Heart right ventricle (tissue), 16 donors: Measurements from ENCODE around the gene CRYAB. TPM values are rescaled to one million over a fixed set of nuclear protein-coding genes. Genes with fewer than 3 reads are reported as not detected.
A peak's percentile ranks its signal among the peaks of the same experiment; 100 is the strongest.

Experiments
- ATAC-seq, 8 donors: fragments of 200-7000 bp; cut with Tn5 transposase; one replicate each; pipeline ENCODE4 v1.9.1; 2020; ENCODE audit warnings: mild to moderate bottlenecking in 8 of 8, moderate library complexity in 8 of 8, moderate number of reproducible peaks in 1 of 8
- DNase-seq, 2 donors: peaks; one replicate each; pipeline ENCODE4 v3.0.0-alpha.2; 2020
- H3K27ac ChIP-seq, 10 donors: fragments of 200-600 bp; sonication (generic) in 2 of 10; one replicate each; pipeline versions ENCODE4 v1.5.0 to v1.8.0; 2020 to 2022; ENCODE audit warnings: mild to moderate bottlenecking in 3 of 10
- H3K27me3 ChIP-seq, 7 donors: fragments of 200-600 bp; one replicate each; pipeline ENCODE4 v1.8.0; 2021 to 2022; ENCODE audit warnings: mild to moderate bottlenecking in 2 of 7
- H3K36me3 ChIP-seq, 9 donors: fragments of 200-600 bp; sonication (generic) in 1 of 9; one replicate each; pipeline versions ENCODE4 v1.5.0 to v1.8.0; 2020 to 2022; ENCODE audit warnings: mild to moderate bottlenecking in 2 of 9
- H3K4me1 ChIP-seq, 9 donors: fragments of 200-600 bp; sonication (generic) in 1 of 9; one replicate each; pipeline versions ENCODE4 v1.5.0 to v1.8.0; 2020 to 2022; ENCODE audit warnings: mild to moderate bottlenecking in 4 of 9
- H3K4me3 ChIP-seq, 10 donors: fragments of 200-600 bp; sonication (generic) in 2 of 10; one replicate each; pipeline versions ENCODE4 v1.5.0 to v1.8.0; 2020 to 2022; ENCODE audit warnings: mild to moderate bottlenecking in 7 of 10, moderate library complexity in 2 of 10
- H3K9me3 ChIP-seq, 11 donors: fragments of 200-600 bp in 10 of 11; sonication (generic) in 2 of 11; one replicate each; pipeline versions ENCODE4 v1.5.0 to v1.8.0; 2013 to 2022; ENCODE audit warnings: mild to moderate bottlenecking in 2 of 11, control low read depth in 1 of 11, moderate library complexity in 1 of 11
- WGBS, 2 donors: extraction: QIAGEN DNeasy Blood & Tissue Kit; methylation state at CpG; one replicate each; pipeline ENCODE4 v1.1.7; 2013; ENCODE audit warnings: inconsistent platforms in 1 of 2; 5-methylcytosine and 5-hydroxymethylcytosine counted together
- intact Hi-C, 10 donors: fragments of 100-400 bp; cut with DNase I; formaldehyde crosslinking; loops; one replicate each; pipeline versions ENCODE4 v1.11.1 to v1.14.2; 2022
- polyA plus RNA-seq, 2 donors: library from polyadenylated mRNA; stranded (reverse); fragments of 200-250 nt; gene quantifications; one replicate each; pipeline ENCODE4 v1.2.3, GENCODE V29; 2013
- total RNA-seq, 10 donors: library from RNA; stranded (reverse); fragmentation: NEBNext Ultra II Directional in 3 of 10; extraction: Animal tissue kit (Norgen Biotek cat#: 25700) in 3 of 10; gene quantifications; one replicate each; pipeline versions ENCODE4 v1.2.1 to v1.2.4, GENCODE V29; 2021 to 2023
- TF ChIP-seq, protein P1 (sequence below), 9 donors: fragments of 200-600 bp; sonication (generic) in 2 of 9; IDR thresholded peaks; one replicate each; pipeline versions ENCODE4 v1.5.0 to v1.8.0; 2021 to 2022; ENCODE audit warnings: antibody characterized with exemption in 9 of 9, mild to moderate bottlenecking in 5 of 9, moderate library complexity in 1 of 9
- donor health status: Arrhythmogenic right ventricular cardiomyopathy.
- donor health status: ischemic (EF 13 %, LVEDD 7.1; RV severe dilation, severe dysfunction).
- donor health status: healthy with polysubstance abuse.
- donor health status: DM: no; HTN: yes; CAD: no.
- donor health status: DM: no; HTN: no; CAD: no.
- donor health status: ischemic (EF 25% LVEDD 6.9; RV normal size, moderate dysfunction).
- donor health status: ischemic (EF 25% LVEDD 5.7; RV mildly dilated, moderate dysfunction).
- donor health status: healthy.
- donor health status: DM: yes; HTN: yes; CAD: no.
- donor health status: Ischemic cardiomyopathy.
- donor health status: ischemic (EF 35%, LVEDD 5.7; RV mildly dilated, moderate dysfunction).
- donor health status: nonischemic (EF 11% LVEDD 7.7; RV severe dilation, severe dysfunction).
- donor health status: DM: yes; HTN: yes; CAD: no.
- donor health status: PGD.
- donor health status: ischemic (EF 29% LVEDD 5.4; RV normal size, mild dysfunction).
- donor health status: nonischemic (EF 23%, LVEDD 6.1; RV moderate dilation, normal function).

CRYAB gene
- total and polyA plus RNA-seq, 12 donors, result 7,695 to 25,436 (median 8,590) TPM

DNA sequence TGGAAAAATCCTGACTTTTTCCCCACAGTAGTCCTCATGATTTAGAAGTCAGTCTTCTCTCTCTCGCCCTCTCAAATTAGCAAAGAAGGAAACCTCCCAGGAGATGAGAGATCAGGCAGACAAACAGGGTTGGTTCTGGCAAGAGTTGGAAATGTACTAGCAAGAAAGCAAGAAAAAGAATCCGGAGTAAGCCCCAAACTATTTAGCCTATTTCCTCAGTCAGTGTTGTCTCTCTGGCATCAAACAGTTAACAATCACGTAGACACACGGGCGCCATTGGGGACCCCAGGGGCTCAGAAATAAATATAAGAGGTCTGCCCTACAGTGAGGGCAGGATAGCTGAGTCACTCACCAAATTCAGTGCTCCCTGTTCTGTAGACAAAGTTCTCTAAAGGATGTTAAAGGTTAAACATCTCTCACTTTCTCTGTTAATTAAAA, 11.8 kb upstream of the CRYAB start:
- Histone ChIP-seq H3K9me3 (no peaks in the 10 kb centered on the region), H3K4me3 (peak overlapping the region in 5 of 10 donors; percentile 24 to 43 (median 31)), H3K4me1 (peaks cover 5 to 64% (median 47%) of the 10 kb centered on the region in 9 donors), H3K27ac (peak overlapping the region; percentile 70 to 95 (median 91)), H3K27me3 (no peaks in the 10 kb centered on the region), H3K36me3 (no peaks in the 10 kb centered on the region)
- 7 to 13% methylated on average over 5 of the region's 5 CpGs for WGBS, 2 donors
- no peak for DNase-seq
- intact Hi-C loops, result loop anchor here in 4 of 10 donors (5.0 to 10.0 kb wide), 3 partner anchors 46 to 161 kb away; partner anchors contain the start of genes CFAP68 (in 3 of the 4), FDXACB1 (in 3 of the 4), ALG9 (in 2 of the 4) and SDHD (in 1 of the 4)
- TF ChIP-seq, protein P1, sequence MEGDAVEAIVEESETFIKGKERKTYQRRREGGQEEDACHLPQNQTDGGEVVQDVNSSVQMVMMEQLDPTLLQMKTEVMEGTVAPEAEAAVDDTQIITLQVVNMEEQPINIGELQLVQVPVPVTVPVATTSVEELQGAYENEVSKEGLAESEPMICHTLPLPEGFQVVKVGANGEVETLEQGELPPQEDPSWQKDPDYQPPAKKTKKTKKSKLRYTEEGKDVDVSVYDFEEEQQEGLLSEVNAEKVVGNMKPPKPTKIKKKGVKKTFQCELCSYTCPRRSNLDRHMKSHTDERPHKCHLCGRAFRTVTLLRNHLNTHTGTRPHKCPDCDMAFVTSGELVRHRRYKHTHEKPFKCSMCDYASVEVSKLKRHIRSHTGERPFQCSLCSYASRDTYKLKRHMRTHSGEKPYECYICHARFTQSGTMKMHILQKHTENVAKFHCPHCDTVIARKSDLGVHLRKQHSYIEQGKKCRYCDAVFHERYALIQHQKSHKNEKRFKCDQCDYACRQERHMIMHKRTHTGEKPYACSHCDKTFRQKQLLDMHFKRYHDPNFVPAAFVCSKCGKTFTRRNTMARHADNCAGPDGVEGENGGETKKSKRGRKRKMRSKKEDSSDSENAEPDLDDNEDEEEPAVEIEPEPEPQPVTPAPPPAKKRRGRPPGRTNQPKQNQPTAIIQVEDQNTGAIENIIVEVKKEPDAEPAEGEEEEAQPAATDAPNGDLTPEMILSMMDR (IDR thresholded peaks at IDR 0.05), result no peak
- ATAC-seq, result peak in 1 of 8 donors; percentile 6

DNA sequence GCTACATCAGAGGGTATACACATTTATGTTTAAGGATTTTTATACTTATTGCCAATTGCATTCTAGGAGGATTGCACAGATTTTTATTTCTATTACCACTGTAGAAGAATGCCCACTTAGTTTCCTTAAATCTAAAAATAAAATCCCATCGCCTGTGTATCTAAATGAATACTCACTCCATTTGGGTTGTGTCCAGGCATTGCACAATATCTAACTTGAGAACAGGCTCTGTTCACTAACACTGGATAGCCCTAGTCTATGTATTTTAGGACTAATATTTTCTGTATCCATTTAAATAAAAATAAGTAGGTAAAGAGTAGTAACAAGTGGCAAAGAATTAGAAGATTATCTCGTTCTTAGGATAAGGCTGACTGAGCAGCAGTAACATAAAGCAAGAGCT, 11.2 kb upstream of the CRYAB start:
- Histone ChIP-seq H3K36me3 (no peaks in the 10 kb centered on the region), H3K4me3 (peak overlapping the region in 5 of 10 donors; percentile 24 to 43 (median 31)), H3K4me1 (peaks cover 5 to 65% (median 49%) of the 10 kb centered on the region in 9 donors), H3K27ac (peak overlapping the region; percentile 70 to 95 (median 91)), H3K9me3 (no peaks in the 10 kb centered on the region), H3K27me3 (no peaks in the 10 kb centered on the region)
- peak in 1 of 2 donors; percentile 84 for DNase-seq
- TF ChIP-seq, protein P1 (IDR thresholded peaks at IDR 0.05), result no peak
- intact Hi-C loops, result loop anchor here in 4 of 10 donors (5.0 to 10.0 kb wide), 3 partner anchors 46 to 162 kb away; partner anchors contain the start of genes CFAP68 (in 3 of the 4), FDXACB1 (in 3 of the 4), ALG9 (in 2 of the 4) and SDHD (in 1 of the 4)
- 5 to 11% methylated on average over 2 of the region's 2 CpGs for WGBS, 2 donors
- peak in 3 of 8 donors; percentile 29 to 40 (median 37) for ATAC-seq

DNA sequence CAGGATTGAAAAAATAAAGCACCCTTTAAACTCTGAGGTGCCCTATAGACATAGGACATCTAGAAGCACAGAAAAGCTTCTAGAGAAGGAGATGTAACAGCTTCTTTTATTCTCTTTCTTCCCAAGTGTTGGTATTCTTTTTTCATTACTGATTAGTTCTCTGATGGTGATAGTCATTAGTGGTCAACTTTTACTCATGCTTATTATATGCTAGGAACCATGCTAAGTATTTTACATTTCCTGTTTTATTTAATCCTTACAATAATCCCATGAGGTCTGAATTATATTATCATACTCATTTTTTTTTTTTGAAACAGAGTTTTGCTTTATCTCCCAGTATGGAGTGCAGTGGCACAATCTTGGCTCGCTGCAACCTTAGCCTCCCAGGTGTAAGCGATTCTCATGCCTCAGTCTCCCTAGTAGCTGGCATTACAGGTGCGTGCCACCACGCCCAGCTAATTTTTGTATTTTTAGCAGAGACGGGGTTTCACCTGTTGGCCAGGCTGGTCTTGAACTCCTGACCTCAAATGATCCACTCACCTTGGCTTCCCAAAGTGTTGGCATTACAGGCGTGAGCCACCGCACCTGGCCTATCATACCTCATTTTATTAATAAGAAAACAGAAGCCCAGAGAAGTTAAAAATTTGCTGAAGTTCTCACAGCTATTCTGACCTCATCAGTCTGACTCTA, 10.1 kb upstream of the CRYAB start:
- H3K4me1 ChIP-seq, result peaks cover 5 to 58% (median 42%) of the 10 kb centered on the region in 9 donors

DNA sequence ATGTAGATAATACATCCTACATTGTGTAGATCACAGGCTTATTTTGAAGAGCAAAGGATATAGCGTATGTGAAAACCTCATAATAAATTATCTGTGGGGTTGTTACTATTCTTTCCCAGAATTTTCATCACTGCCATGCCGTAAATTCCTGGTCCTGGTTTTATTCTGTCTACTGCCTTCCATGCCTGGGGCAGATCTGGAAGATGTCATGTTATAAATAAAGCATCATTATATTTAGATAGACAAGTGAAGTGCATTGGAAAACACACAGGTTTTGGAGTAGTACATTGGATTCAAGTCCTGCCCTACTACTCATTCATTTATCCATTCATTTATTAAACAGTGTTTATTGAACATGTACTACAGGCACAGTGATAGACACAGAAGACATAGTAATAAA, 9.3 kb upstream of the CRYAB start:
- DNase-seq (no peak), ATAC-seq (peak in 1 of 8 donors; percentile 20)
- Histone ChIP-seq H3K4me3 (no peak overlapping the region), H3K9me3 (no peaks in the 10 kb centered on the region), H3K27ac (peak overlapping the region in 6 of 10 donors; percentile 13 to 92 (median 38)), H3K4me1 (peaks cover 5 to 50% (median 35%) of the 10 kb centered on the region in 9 donors), H3K27me3 (no peaks in the 10 kb centered on the region), H3K36me3 (no peaks in the 10 kb centered on the region)
- TF ChIP-seq, protein P1 (IDR thresholded peaks at IDR 0.05), result no peak
- intact Hi-C loops, result loop anchor here in 4 of 10 donors (5.0 to 10.0 kb wide), 3 partner anchors 44 to 164 kb away; partner anchors contain the start of genes CFAP68 (in 3 of the 4), FDXACB1 (in 3 of the 4), ALG9 (in 2 of the 4) and SDHD (in 1 of the 4)
- 50 to 71% methylated on average over 2 of the region's 2 CpGs for WGBS, 2 donors

More for the DNA sequence above, 10.1 kb upstream of the CRYAB start:
- H3K27ac ChIP-seq, result peak overlapping the region in 7 of 10 donors; percentile 85 to 95 (median 94)
- no peaks in the 10 kb centered on the region for H3K9me3 ChIP-seq
- TF ChIP-seq, protein P1 (IDR thresholded peaks at IDR 0.05), result no peak
- WGBS, 2 donors, result 88 to 89% methylated on average over 7 of the region's 7 CpGs
- no peak for ATAC-seq
- intact Hi-C loops, result loop anchor here in 4 of 10 donors (5.0 to 10.0 kb wide), 3 partner anchors 44 to 163 kb away; partner anchors contain the start of genes CFAP68 (in 3 of the 4), FDXACB1 (in 3 of the 4), ALG9 (in 2 of the 4) and SDHD (in 1 of the 4)
- H3K36me3 ChIP-seq, result no peaks in the 10 kb centered on the region
- no peak overlapping the region for H3K4me3 ChIP-seq
- DNase-seq, result no peak
- no peaks in the 10 kb centered on the region for H3K27me3 ChIP-seq
